ENCODE results near the gene THAP7. TPM values are rescaled to one million over a fixed set of nuclear protein-coding genes. Genes with fewer than 3 reads are reported as not detected.

Gene THAP7
- total RNA-seq, 1 experiment from 2014 or later = 38.5 TPM

- intact Hi-C loops (cut with micrococcal nuclease; ENCODE audit: unreplicated experiment) = no loop called here
- Histone ChIP-seq H3K27ac (ENCODE audit: low read depth, low read length, poor library complexity, severe bottlenecking) (no peak overlapping the region), H3K36me3 (ENCODE audit: insufficient read depth, low read length, poor library complexity, severe bottlenecking) (peaks cover 18% of the 10 kb centered on the region), H3K9me3 (ENCODE audit: low read depth, low read length, poor library complexity, severe bottlenecking) (peaks cover 9% of the 10 kb centered on the region), H3K27me3 (replicated peaks; ENCODE audit: insufficient read depth, low read depth, low read length, poor library complexity) (no peaks in the 10 kb centered on the region), H3K4me1 (ENCODE audit: insufficient read depth, low read length, poor library complexity, severe bottlenecking) (peaks cover 5% of the 10 kb centered on the region), H3K4me3 (ENCODE audit: low read depth, low read length, poor library complexity, severe bottlenecking) (peak overlapping the region; percentile 88)
- ChIA-PET CTCF (no interaction called here), POLR2A (ENCODE audit: low non-redundant PET) (no interaction called here)
- no peak for TF ChIP-seq CTCF (conservative IDR thresholded peaks at IDR 0.05; ENCODE audit: low read depth, low read length)
- TF ChIP-seq EZH2 (IDR thresholded peaks at IDR 0.05; ENCODE audit: borderline replicate concordance, low read depth, low read length, poor library complexity, severe bottlenecking) = no peak
- no TSS peak for BruUV-seq (replicated peaks)
- DNase-seq (ENCODE audit: low spot score) = no peak
Observed at GRCh38 chr22:20983081-20983771, 18.7 kb downstream of the THAP7 start.

- ChIA-PET CTCF (interaction anchor here (0.6 to 1.3 kb wide), 3 partner anchors 10 to 66 kb away, joined by 3 read pairs; no protein-coding TSS in a partner anchor), POLR2A (ENCODE audit: low non-redundant PET) (no interaction called here)
- H3K27me3 ChIP-seq (replicated peaks; ENCODE audit: insufficient read depth, low read depth, low read length, poor library complexity) = no peaks in the 10 kb centered on the region
- no TSS peak for BruUV-seq (replicated peaks)
- intact Hi-C loops (cut with micrococcal nuclease; ENCODE audit: unreplicated experiment) = no loop called here
- no peak for DNase-seq (ENCODE audit: low spot score)
- H3K4me1 ChIP-seq (ENCODE audit: insufficient read depth, low read length, poor library complexity, severe bottlenecking) = peaks cover 5% of the 10 kb centered on the region
- peaks cover 18% of the 10 kb centered on the region for H3K36me3 ChIP-seq (ENCODE audit: insufficient read depth, low read length, poor library complexity, severe bottlenecking)
- peaks cover 10% of the 10 kb centered on the region for H3K9me3 ChIP-seq (ENCODE audit: low read depth, low read length, poor library complexity, severe bottlenecking)
- H3K27ac ChIP-seq (ENCODE audit: low read depth, low read length, poor library complexity, severe bottlenecking) = peak overlapping the region; percentile 87
- TF ChIP-seq EZH2 (IDR thresholded peaks at IDR 0.05; ENCODE audit: borderline replicate concordance, low read depth, low read length, poor library complexity, severe bottlenecking) (no peak), CTCF (conservative IDR thresholded peaks at IDR 0.05; ENCODE audit: low read depth, low read length) (no peak)
- peak overlapping the region; percentile 88 for H3K4me3 ChIP-seq (ENCODE audit: low read depth, low read length, poor library complexity, severe bottlenecking)
Observed at GRCh38 chr22:20982563-20982882, 19.4 kb downstream of the THAP7 start.

GRCh38 chr22:20981787-20982562 lies 19.9 kb downstream of the THAP7 start, which contains the start of gene LZTR1:
Gene LZTR1 (plus strand): TSS chr22:20982297. CDS start chr22:20982372, 75 bp downstream.
- Histone ChIP-seq H3K27ac (ENCODE audit: low read depth, low read length, poor library complexity, severe bottlenecking) (peak within 1 kb of the TSS; percentile 87), H3K36me3 (ENCODE audit: insufficient read depth, low read length, poor library complexity, severe bottlenecking) (peaks cover 18% of the 10 kb centered on the region), H3K9me3 (ENCODE audit: low read depth, low read length, poor library complexity, severe bottlenecking) (peaks cover 10% of the 10 kb centered on the region), H3K4me1 (ENCODE audit: insufficient read depth, low read length, poor library complexity, severe bottlenecking) (peaks cover 5% of the 10 kb centered on the region), H3K4me3 (ENCODE audit: low read depth, low read length, poor library complexity, severe bottlenecking) (peak within 1 kb of the TSS; percentile 88), H3K27me3 (replicated peaks; ENCODE audit: insufficient read depth, low read depth, low read length, poor library complexity) (no peaks in the 10 kb centered on the region)
- ChIA-PET CTCF (interaction anchor here (0.6 to 1.3 kb wide), 4 partner anchors 10 to 730 kb away, joined by 3 read pairs; no protein-coding TSS in a partner anchor), POLR2A (ENCODE audit: low non-redundant PET) (no interaction called here)
- peak; percentile 69 for TF ChIP-seq CTCF (conservative IDR thresholded peaks at IDR 0.05; ENCODE audit: low read depth, low read length)
- no peak for TF ChIP-seq EZH2 (IDR thresholded peaks at IDR 0.05; ENCODE audit: borderline replicate concordance, low read depth, low read length, poor library complexity, severe bottlenecking)
- intact Hi-C loops (cut with micrococcal nuclease; ENCODE audit: unreplicated experiment) = no loop called here
- no TSS peak for BruUV-seq (replicated peaks)
- peak; percentile 86 for DNase-seq (ENCODE audit: low spot score)

Data from A673 (cell line).